Body of pancreas (tissue), 4 donors: ENCODE results near the gene WWC2.

Experiments
- CTCF ChIP-seq, 7 experiments: fragments of 450-650 bp in 4 of 7; fragments of 200-600 bp in 3 of 7; sonication (generic) in 3 of 7; IDR thresholded peaks; one replicate each; pipeline ENCODE4 v1.5.1; 2016 to 2019; ENCODE audit warnings: antibody characterized with exemption in 7 of 7
- POLR2A ChIP-seq, 3 donors: fragments of 450-650 bp; IDR thresholded peaks; one replicate each; pipeline ENCODE4 v1.6.1; 2016; ENCODE audit warnings: antibody characterized with exemption in 3 of 3, mild to moderate bottlenecking in 2 of 3

- no peak for TF ChIP-seq CTCF (IDR thresholded peaks at IDR 0.05)
- no peak for TF ChIP-seq POLR2A (IDR thresholded peaks at IDR 0.05)
Measured at GRCh38 chr4:183289688-183290087, 190.6 kb downstream of the WWC2 start.
